Measurements from ENCODE around the gene ITPKB.

GRCh38 chr1:226603858-226604559 lies 135.1 kb downstream of the ITPKB start:
- no peak for TF ChIP-seq GABPA (IDR thresholded peaks at IDR 0.05; ENCODE audit: low read depth)
- no peak for TF ChIP-seq CTCF (IDR thresholded peaks at IDR 0.05)
- TF ChIP-seq YY1 (IDR thresholded peaks at IDR 0.05; ENCODE audit: low read depth): no peak
- no peak for TF ChIP-seq POLR2AphosphoS5 (IDR thresholded peaks at IDR 0.05; ENCODE audit: low read depth, low read length)
- no peak for TF ChIP-seq RFX5 (IDR thresholded peaks at IDR 0.05; ENCODE audit: low read length)
- no peak for TF ChIP-seq TEAD4 (IDR thresholded peaks at IDR 0.05; ENCODE audit: borderline replicate concordance, insufficient read depth)
- TF ChIP-seq FOSL2 (IDR thresholded peaks at IDR 0.05; ENCODE audit: borderline replicate concordance, low read depth): no peak
- no peak for TF ChIP-seq SMC3 (IDR thresholded peaks at IDR 0.05; ENCODE audit: low read depth, low read length)
- TF ChIP-seq RAD21 (IDR thresholded peaks at IDR 0.05; ENCODE audit: low read length): no peak
- no peak for TF ChIP-seq TCF12 (IDR thresholded peaks at IDR 0.05)
- TF ChIP-seq GATA2 (CRISPR knock-in tag; IDR thresholded peaks at IDR 0.05): no peak
- no peak for TF ChIP-seq REST (IDR thresholded peaks at IDR 0.05; ENCODE audit: low read depth, low read length)
- TF ChIP-seq JUND (IDR thresholded peaks at IDR 0.05): no peak
